Activated T-cell treated with anti-CD3 and anti-CD28 coated beads, Interleukin-2, amount 50 U/mL, for 72 hours (primary cell): Measurements from ENCODE around the gene ADRA2C. TPM values are rescaled to one million over a fixed set of nuclear protein-coding genes. Genes with fewer than 3 reads are reported as not detected.

Source experiments
- ATAC-seq, 2 donors: fragments of 150-1000 bp; cut with Tn5 transposase; replicated peaks in 1 of 2; 2 replicates each; pipeline ENCODE4 v1.10.0; 2021; ENCODE audit warnings: moderate library complexity in 2 of 2, mild to moderate bottlenecking in 1 of 2
- DNase-seq, 2 donors: peaks; one replicate each; pipeline ENCODE4 v3.0.0; 2021 to 2022; ENCODE audit warnings: mixed read lengths in 1 of 2
- H3K27ac Mint-ChIP-seq: one replicate; pipeline ENCODE4 v1.8.0; 2022; ENCODE audit warnings: mild to moderate bottlenecking, moderate library complexity, mixed read lengths
- H3K27me3 Mint-ChIP-seq: one replicate; pipeline ENCODE4 v1.8.0; 2022; ENCODE audit warnings: low read depth, mixed read lengths
- H3K36me3 Mint-ChIP-seq, 2 donors: one replicate each; pipeline ENCODE4 v1.8.0; 2022; ENCODE audit warnings: mixed read lengths in 2 of 2, mild to moderate bottlenecking in 1 of 2; ENCODE audit not compliant: insufficient read depth in 2 of 2
- H3K4me1 Mint-ChIP-seq: one replicate; pipeline ENCODE4 v1.8.0; 2022; ENCODE audit warnings: low read depth, mixed read lengths
- H3K4me3 Mint-ChIP-seq, 2 donors: one replicate each; pipeline ENCODE4 v1.8.0; 2022; ENCODE audit warnings: mild to moderate bottlenecking in 2 of 2, mixed read lengths in 2 of 2, moderate library complexity in 2 of 2
- H3K9me3 Mint-ChIP-seq, 2 donors: one replicate each; pipeline ENCODE4 v1.8.0; 2022; ENCODE audit warnings: mixed read lengths in 2 of 2
- total RNA-seq, 2 donors: library from RNA; stranded (reverse); gene quantifications; one replicate each; pipeline ENCODE4 v1.2.3, GENCODE V29; 2022

ADRA2C gene
- total RNA-seq, 2 donors from 2014 or later = not detected

DNA sequence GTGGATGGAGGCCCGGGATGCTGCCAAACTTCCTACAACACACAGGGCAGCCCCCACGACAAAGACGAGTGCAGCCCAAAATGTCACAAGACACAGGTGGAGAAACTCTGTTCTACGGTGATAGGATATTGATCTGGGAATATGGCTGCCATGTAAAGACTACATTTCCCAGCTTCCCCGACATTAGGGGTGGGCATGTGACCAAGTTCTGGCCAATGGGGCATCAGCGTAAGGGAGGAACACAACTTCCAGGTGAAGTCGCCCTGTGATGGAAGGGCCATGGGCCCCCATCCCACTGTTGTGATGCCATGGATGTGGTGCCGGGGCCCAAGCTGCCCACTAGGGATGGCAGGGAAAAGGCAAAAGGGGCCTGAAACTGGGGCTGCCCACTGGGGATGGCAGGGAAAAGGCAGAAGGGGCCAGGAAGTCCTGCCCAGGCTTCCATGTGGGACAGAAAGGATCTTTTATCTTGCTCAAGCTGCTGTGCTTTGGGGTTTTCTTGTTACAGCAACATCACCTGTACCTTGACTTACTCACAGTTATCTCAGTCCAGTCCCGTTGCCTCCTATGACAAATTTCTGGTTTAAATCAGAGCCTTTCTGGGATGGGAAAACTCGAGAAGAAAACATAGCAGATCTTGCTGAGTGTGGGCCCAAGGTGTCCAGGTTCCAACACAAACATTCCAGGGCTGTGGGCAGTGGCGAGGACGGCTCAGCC lies 9.7 kb upstream of the ADRA2C start:
- Mint-ChIP-seq H3K27ac (no peak overlapping the region), H3K9me3 (no peaks in the 10 kb centered on the region), H3K4me3 (no peak overlapping the region), H3K4me1 (no peaks in the 10 kb centered on the region), H3K36me3 (no peaks in the 10 kb centered on the region), H3K27me3 (peaks cover 11% of the 10 kb centered on the region)
- ATAC-seq (no peak), DNase-seq (no peak)

DNA sequence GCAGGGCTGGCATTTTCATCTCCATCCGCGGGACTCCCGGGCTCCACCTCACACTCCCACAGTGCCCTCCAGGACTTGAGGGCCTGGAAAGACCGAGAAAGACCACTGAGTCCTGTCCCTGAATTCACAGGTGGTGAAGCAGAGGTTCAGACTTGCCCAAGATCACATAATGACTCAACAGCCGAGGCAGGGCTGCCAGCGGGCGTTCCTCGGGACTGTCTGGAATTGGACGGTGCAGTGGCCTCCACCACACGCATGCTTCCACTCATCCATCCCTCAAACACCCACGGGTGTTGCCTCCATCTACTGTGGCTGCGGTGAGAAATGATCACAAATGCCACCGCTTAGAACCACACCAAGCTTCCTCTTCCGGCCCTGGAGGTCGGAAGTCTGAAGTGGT lies 6.9 kb upstream of the ADRA2C start:
- no peak for DNase-seq
- Mint-ChIP-seq H3K27ac (no peak overlapping the region), H3K27me3 (peaks cover 17% of the 10 kb centered on the region), H3K4me1 (no peaks in the 10 kb centered on the region), H3K4me3 (no peak overlapping the region), H3K36me3 (no peaks in the 10 kb centered on the region), H3K9me3 (no peaks in the 10 kb centered on the region)
- ATAC-seq = no peak

DNA sequence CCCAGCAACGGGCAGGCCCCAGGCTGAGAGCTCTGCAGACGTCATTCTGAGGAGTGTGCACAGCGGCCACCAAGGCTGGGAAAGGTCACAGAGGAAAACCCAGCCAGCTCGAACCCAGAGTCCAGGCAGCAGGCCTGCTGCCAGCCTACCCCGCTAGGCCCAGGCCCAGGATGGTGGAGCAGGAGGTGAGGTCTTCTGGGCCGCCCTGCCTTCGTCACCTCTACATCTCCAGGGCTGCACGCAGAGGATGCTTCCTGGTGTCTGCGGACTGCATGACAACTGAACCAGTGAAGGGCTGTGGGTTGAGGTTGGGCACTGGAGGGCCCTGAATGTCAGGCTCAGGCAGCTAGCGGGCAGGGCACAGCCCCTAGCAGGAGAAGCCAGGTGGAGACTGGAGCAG lies 5.8 kb upstream of the ADRA2C start:
- Mint-ChIP-seq H3K36me3 (no peaks in the 10 kb centered on the region), H3K27ac (no peak overlapping the region), H3K9me3 (no peaks in the 10 kb centered on the region), H3K4me1 (no peaks in the 10 kb centered on the region), H3K4me3 (no peak overlapping the region), H3K27me3 (peaks cover 16% of the 10 kb centered on the region)
- DNase-seq (no peak), ATAC-seq (no peak)

- Mint-ChIP-seq H3K4me3 (no peak overlapping the region), H3K36me3 (no peaks in the 10 kb centered on the region), H3K9me3 (no peaks in the 10 kb centered on the region), H3K27me3 (peaks cover 15% of the 10 kb centered on the region), H3K4me1 (no peaks in the 10 kb centered on the region), H3K27ac (no peak overlapping the region)
- ATAC-seq (no peak), DNase-seq (no peak)
Observed at GRCh38 chr4:3760841-3761240, 5.3 kb upstream of the ADRA2C start.

DNA sequence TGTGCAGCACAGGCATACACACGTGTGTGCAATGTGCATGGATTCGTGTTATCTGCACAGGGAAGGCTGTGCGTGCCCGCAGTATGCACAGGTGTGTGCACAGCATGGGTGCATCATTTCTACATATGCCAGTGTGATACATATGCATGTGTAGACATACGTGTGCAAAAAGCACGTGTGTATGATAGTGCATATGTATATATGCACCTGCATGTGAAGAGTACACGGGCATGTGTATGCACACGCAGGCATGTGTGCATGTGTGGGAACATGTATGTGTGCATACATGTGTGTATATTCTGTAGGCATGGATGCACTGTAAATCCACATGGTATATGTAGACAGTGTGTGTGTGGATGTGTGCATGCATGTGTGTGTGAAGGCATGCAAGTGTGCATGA lies 3.9 kb upstream of the ADRA2C start:
- H3K9me3 Mint-ChIP-seq = no peaks in the 10 kb centered on the region
- no peak overlapping the region for H3K4me3 Mint-ChIP-seq
- peaks cover 15% of the 10 kb centered on the region for H3K27me3 Mint-ChIP-seq
- H3K4me1 Mint-ChIP-seq = no peaks in the 10 kb centered on the region
- no peak overlapping the region for H3K27ac Mint-ChIP-seq
- no peak for DNase-seq
- no peak for ATAC-seq
- no peaks in the 10 kb centered on the region for H3K36me3 Mint-ChIP-seq

- Mint-ChIP-seq H3K4me1 (peaks cover 5% of the 10 kb centered on the region), H3K27me3 (peaks cover 21% of the 10 kb centered on the region), H3K27ac (no peak overlapping the region), H3K36me3 (peaks cover 0 to 1% of the 10 kb centered on the region in 2 donors), H3K9me3 (no peaks in the 10 kb centered on the region), H3K4me3 (no peak overlapping the region)
- ATAC-seq (no peak), DNase-seq (no peak)
Observed at GRCh38 chr4:3762753-3763549, 3.2 kb upstream of the ADRA2C start.

DNA sequence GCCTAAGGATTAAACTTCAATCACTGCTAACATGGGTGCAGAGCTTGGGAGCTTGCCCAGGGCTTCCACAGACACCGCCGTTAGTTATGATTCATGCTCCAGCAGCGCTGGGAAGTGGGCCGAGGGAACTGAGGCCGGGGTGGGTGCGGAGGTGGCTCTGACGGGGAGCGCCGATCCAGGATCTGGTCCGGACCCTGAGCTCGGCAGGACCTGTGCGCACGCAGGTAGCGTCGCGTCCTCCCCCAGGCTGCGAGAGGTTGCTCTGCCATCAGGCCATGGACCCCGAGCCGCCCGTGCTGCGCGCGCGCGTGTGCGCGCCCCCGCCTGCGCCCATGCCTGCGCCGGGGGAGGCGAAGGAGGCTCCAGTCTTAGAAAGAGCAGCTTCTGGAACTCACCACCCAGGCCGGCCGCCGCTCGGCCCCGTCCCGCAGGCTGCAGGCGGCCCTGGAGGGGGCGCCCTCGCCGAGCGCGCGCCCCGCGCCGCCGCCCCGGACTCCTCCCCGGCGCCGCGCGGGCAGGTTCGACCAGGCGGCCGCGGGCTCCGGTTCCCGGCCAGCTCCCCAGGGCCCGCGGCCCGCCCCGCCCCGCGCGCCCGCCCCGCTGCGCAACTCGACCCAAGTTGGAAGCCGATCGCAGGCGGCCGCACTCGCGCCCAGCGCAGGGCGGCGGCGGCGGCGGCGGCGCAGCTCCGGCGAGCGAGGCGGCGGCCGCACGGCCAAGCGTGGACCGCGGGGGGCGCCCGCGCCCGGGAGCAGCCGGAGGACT lies 732 bp upstream of the ADRA2C start:
- H3K4me3 Mint-ChIP-seq = no peak overlapping the region
- no peaks in the 10 kb centered on the region for H3K9me3 Mint-ChIP-seq
- peaks cover 0 to 1% of the 10 kb centered on the region in 2 donors for H3K36me3 Mint-ChIP-seq
- DNase-seq (peak; percentile 11 to 24), ATAC-seq (peak; percentile 60 to 62)
- H3K27ac Mint-ChIP-seq = no peak overlapping the region
- H3K27me3 Mint-ChIP-seq = peaks cover 17% of the 10 kb centered on the region
- H3K4me1 Mint-ChIP-seq = peaks cover 5% of the 10 kb centered on the region

GRCh38 chr4:3766785-3767569 lies 792 bp downstream of the ADRA2C start:
- H3K27ac Mint-ChIP-seq = no peak overlapping the region
- DNase-seq = peak; percentile 21 to 24
- H3K9me3 Mint-ChIP-seq = no peaks in the 10 kb centered on the region
- H3K27me3 Mint-ChIP-seq = peaks cover 17% of the 10 kb centered on the region
- peak overlapping the region; percentile 65 to 74 for H3K4me3 Mint-ChIP-seq
- ATAC-seq = peak in 1 of 2 donors; percentile 18
- peaks cover 0 to 1% of the 10 kb centered on the region in 2 donors for H3K36me3 Mint-ChIP-seq
- peaks cover 5% of the 10 kb centered on the region for H3K4me1 Mint-ChIP-seq

DNA sequence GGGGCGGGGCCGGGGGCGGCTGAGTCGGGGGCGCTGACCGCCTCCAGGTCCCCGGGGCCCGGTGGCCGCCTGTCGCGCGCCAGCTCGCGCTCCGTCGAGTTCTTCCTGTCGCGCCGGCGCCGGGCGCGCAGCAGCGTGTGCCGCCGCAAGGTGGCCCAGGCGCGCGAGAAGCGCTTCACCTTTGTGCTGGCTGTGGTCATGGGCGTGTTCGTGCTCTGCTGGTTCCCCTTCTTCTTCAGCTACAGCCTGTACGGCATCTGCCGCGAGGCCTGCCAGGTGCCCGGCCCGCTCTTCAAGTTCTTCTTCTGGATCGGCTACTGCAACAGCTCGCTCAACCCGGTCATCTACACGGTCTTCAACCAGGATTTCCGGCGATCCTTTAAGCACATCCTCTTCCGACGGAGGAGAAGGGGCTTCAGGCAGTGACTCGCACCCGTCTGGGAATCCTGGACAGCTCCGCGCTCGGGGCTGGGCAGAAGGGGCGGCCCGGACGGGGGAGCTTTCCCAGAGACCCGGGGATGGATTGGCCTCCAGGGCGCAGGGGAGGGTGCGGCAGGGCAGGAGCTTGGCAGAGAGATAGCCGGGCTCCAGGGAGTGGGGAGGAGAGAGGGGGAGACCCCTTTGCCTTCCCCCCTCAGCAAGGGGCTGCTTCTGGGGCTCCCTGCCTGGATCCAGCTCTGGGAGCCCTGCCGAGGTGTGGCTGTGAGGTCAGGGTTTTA lies 1.5 kb downstream of the ADRA2C start:
- Mint-ChIP-seq H3K27me3 (peaks cover 17% of the 10 kb centered on the region), H3K4me3 (peak overlapping the region; percentile 73 to 79), H3K4me1 (peaks cover 5% of the 10 kb centered on the region), H3K36me3 (peaks cover 0 to 1% of the 10 kb centered on the region in 2 donors), H3K9me3 (no peaks in the 10 kb centered on the region), H3K27ac (no peak overlapping the region)
- ATAC-seq (no peak), DNase-seq (peak; percentile 15 to 16)

GRCh38 chr4:3768842-3769641 lies 2.9 kb downstream of the ADRA2C start:
- Mint-ChIP-seq H3K27me3 (peaks cover 13% of the 10 kb centered on the region), H3K4me3 (no peak overlapping the region), H3K4me1 (peaks cover 5% of the 10 kb centered on the region), H3K36me3 (peaks cover 0 to 1% of the 10 kb centered on the region in 2 donors), H3K9me3 (no peaks in the 10 kb centered on the region), H3K27ac (no peak overlapping the region)
- DNase-seq (no peak), ATAC-seq (no peak)

DNA sequence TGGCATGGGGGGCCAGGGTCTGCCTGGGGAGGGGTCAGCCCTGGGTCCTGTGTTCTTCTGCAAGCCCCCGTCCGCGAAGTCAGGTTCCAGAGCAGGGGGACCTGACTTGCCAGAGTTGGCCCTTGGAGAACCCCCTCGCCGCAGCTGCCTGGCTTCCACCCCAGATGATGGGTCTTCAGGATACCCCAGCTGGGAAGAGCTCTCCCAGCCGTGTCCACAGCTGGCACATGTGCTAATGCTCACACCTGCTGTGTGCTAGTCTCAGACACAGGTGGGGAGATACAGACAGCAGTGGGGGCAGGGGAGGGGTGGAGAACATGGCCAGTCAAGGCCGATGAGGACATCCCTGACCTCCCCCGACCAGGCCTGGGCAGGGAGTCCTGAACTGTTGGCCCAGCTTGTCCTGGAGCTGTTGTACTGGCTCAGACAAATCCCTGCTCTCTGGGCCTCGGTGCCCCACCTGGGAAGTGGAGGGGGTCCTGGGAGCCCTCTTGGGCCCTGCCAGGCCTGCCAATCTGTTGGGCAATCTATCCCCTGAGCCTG lies 3.5 kb downstream of the ADRA2C start:
- Mint-ChIP-seq H3K4me3 (no peak overlapping the region), H3K4me1 (peaks cover 5% of the 10 kb centered on the region), H3K9me3 (no peaks in the 10 kb centered on the region), H3K27ac (no peak overlapping the region), H3K27me3 (peaks cover 6% of the 10 kb centered on the region), H3K36me3 (peaks cover 0 to 1% of the 10 kb centered on the region in 2 donors)
- DNase-seq (no peak), ATAC-seq (no peak)
